Breast epithelium (tissue), 3 donors: ENCODE measurements around the gene PRKAR1B.

Experiments used
- POLR2A ChIP-seq: fragments of 450-650 bp; IDR thresholded peaks from one replicate; pipeline ENCODE4 v1.6.1; 2016; ENCODE audit warnings: antibody characterized with exemption, mild to moderate bottlenecking, moderate library complexity
- POLR2AphosphoS5 ChIP-seq, 3 donors: sonication (generic); formaldehyde crosslinking; IDR thresholded peaks; one replicate each; pipeline ENCODE4 v1.6.1; 2017; ENCODE audit warnings: antibody characterized with exemption in 3 of 3
- TF ChIP-seq, protein P1 (sequence below), 3 donors: fragments of 450-650 bp; IDR thresholded peaks; one replicate each; pipeline ENCODE4 v1.5.1; 2016 to 2017; ENCODE audit warnings: antibody characterized with exemption in 3 of 3, mild to moderate bottlenecking in 3 of 3, moderate library complexity in 3 of 3

DNA sequence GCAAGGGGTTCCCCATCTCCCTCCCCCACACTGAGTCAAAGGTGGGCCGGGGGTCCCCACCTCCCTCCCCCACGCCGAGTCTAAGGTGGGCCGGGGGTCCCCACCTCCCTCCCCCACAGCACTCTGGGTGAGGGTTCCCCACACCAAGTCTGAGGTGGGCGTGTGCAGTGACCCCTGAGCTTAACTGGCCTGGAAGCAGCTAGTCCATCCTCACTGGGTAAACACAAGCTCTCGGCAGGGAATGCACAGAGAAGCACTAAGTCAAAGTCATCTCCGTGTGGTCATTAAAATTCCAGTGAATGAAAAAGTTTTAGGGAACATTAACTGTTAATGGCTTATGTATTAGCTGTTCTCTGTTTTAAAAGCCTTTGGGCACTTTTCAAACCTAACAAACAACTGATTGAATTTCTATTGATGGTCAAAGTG is 43.7 kb upstream of the PRKAR1B start:
- TF ChIP-seq, protein P1, sequence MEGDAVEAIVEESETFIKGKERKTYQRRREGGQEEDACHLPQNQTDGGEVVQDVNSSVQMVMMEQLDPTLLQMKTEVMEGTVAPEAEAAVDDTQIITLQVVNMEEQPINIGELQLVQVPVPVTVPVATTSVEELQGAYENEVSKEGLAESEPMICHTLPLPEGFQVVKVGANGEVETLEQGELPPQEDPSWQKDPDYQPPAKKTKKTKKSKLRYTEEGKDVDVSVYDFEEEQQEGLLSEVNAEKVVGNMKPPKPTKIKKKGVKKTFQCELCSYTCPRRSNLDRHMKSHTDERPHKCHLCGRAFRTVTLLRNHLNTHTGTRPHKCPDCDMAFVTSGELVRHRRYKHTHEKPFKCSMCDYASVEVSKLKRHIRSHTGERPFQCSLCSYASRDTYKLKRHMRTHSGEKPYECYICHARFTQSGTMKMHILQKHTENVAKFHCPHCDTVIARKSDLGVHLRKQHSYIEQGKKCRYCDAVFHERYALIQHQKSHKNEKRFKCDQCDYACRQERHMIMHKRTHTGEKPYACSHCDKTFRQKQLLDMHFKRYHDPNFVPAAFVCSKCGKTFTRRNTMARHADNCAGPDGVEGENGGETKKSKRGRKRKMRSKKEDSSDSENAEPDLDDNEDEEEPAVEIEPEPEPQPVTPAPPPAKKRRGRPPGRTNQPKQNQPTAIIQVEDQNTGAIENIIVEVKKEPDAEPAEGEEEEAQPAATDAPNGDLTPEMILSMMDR (IDR thresholded peaks at IDR 0.05), result no peak
- TF ChIP-seq POLR2AphosphoS5 (IDR thresholded peaks at IDR 0.05), result no peak
- no peak for TF ChIP-seq POLR2A
